Epithelial cell of proximal tubule (primary cell): ENCODE measurements around the gene SPATA6L. TPM values are rescaled to one million over a fixed set of nuclear protein-coding genes. Genes with fewer than 3 reads are reported as not detected.

Experiments
- DNase-seq: peaks from one replicate; pipeline ENCODE4 v3.0.0-alpha.2; 2011; ENCODE audit warnings: low read depth
- H3K4me3 ChIP-seq: 2 replicates; pipeline ENCODE4 v1.5.1; 2011; ENCODE audit warnings: low read depth, mild to moderate bottlenecking, low read length
- total RNA-seq: library from RNA; depleted of rRNA; stranded (reverse); fragments of >200 nt; gene quantifications from 2 replicates; pipeline ENCODE4 v1.2.3, GENCODE V29; 2015
- TF ChIP-seq, protein P1 (sequence below): conservative IDR thresholded peaks from 2 replicates; pipeline ENCODE4 v1.5.1; 2012; ENCODE audit warnings: low read depth, mild to moderate bottlenecking, low read length

SPATA6L gene
- total RNA-seq, 1 donor from 2014 or later: 0.92 TPM

DNA sequence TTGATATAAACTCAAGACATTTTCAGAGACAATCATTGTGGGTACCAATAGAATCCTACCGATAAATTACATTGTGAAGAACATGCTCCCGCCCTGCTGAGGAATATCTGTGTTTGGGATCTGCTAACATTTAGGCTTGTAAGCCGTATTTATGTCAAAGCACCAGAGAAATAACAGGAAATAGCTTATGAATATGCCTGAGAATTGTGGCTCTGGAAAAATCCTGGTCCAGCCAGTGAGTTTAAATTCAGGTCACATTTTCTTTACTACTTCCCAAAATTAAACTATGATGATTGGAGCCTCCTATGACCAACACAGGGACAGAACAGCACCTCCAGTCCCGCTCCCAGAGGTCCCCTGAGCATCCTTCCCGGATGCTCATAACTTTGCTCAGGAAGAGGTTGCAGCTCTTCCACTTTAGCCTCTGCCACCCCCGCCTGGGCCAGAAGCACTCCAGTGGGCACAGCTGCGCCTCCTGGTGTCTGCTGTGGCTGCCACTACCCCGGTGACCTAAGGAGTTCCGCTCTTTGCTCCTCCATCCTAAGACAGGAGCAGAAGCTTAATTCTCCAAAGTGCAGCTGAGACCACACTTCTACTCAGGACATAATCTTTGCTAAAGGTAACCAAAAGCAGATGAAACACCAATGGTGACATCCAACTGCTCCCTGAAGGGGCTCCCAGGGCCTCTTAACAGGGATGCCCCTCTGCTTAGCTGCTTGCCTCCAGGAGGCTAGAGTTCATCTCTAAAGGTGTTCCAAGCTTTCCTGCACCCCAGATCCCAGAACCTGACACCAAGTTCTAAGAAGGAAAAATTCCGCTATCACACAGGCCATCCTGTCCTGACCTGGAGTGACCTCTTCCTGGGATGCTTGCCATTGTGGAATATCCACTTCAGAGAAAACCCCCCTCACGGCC, 117.2 kb downstream of the SPATA6L start:
- no peak for DNase-seq
- no peak overlapping the region for H3K4me3 ChIP-seq
- TF ChIP-seq, protein P1, sequence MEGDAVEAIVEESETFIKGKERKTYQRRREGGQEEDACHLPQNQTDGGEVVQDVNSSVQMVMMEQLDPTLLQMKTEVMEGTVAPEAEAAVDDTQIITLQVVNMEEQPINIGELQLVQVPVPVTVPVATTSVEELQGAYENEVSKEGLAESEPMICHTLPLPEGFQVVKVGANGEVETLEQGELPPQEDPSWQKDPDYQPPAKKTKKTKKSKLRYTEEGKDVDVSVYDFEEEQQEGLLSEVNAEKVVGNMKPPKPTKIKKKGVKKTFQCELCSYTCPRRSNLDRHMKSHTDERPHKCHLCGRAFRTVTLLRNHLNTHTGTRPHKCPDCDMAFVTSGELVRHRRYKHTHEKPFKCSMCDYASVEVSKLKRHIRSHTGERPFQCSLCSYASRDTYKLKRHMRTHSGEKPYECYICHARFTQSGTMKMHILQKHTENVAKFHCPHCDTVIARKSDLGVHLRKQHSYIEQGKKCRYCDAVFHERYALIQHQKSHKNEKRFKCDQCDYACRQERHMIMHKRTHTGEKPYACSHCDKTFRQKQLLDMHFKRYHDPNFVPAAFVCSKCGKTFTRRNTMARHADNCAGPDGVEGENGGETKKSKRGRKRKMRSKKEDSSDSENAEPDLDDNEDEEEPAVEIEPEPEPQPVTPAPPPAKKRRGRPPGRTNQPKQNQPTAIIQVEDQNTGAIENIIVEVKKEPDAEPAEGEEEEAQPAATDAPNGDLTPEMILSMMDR: peak; percentile 58

Other genes with a start within 250 kb of the SPATA6L start
- gene SLC1A1, start 176.0 kb downstream of the SPATA6L start, total RNA-seq: 9.8 and 32.1 TPM in 2 replicates
- 4.2 and 4.7 TPM in 2 replicates for gene PLPP6, start 4.2 kb downstream of the SPATA6L start, total RNA-seq
- gene CDC37L1, start 13.1 kb upstream of the SPATA6L start, total RNA-seq: 8.4 and 21.8 TPM in 2 replicates
- gene AK3, start 74.7 kb upstream of the SPATA6L start, total RNA-seq: 49.1 and 59.4 TPM in 2 replicates
- gene RCL1, start 126.5 kb upstream of the SPATA6L start, total RNA-seq: 16.9 and 23.4 TPM in 2 replicates